Stimulated activated CD8-positive, alpha-beta memory T cell treated with anti-CD3 and anti-CD28 coated beads, Interleukin-4, amount 100 ng/mL, for 1 hour (primary cell): ENCODE results near the gene SIL1.
"Not testable (repeated sequence)": the region's sequence is repeated elsewhere in the genome, so short reads cannot be mapped to it uniquely, and the experiment has no call there.

Experiments
- DNase-seq, 2 donors: peaks; one replicate each; pipeline ENCODE4 v3.0.0-alpha.2; 2020; ENCODE audit warnings: low read depth in 2 of 2, low spot score in 1 of 2

Gene SIL1

DNA sequence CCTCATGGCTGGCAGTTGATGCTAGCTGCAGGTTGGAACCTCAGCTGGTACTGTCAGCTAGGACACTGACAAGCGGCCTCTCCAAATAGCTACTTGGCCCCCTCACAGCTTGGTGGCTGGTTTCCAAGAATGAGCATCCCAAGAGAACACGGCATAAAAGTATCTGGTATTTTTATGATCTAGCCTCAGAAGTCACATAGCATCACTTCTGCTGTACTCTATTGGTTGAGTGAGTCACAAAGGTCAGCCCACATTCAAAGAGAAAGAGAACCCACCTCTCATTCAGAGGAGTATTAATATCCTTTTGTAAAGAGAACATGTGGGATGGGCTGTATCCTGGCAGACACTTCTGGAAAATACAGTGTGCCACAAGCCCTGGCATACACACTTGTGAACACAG, 6.0 kb upstream of the SIL1 start:
- DNase-seq, result no peak

- DNase-seq, result no peak
Observed at GRCh38 chr5:139199321-139199720, 1.2 kb upstream of the SIL1 start.

GRCh38 chr5:139196296-139196956, 1.7 kb downstream of the SIL1 start:
- DNase-seq, result no peak

- no peak for DNase-seq
Observed at GRCh38 chr5:139194486-139194885, 3.7 kb downstream of the SIL1 start.

- DNase-seq, result no peak
Observed at GRCh38 chr5:139193928-139194327, 4.2 kb downstream of the SIL1 start.

DNA sequence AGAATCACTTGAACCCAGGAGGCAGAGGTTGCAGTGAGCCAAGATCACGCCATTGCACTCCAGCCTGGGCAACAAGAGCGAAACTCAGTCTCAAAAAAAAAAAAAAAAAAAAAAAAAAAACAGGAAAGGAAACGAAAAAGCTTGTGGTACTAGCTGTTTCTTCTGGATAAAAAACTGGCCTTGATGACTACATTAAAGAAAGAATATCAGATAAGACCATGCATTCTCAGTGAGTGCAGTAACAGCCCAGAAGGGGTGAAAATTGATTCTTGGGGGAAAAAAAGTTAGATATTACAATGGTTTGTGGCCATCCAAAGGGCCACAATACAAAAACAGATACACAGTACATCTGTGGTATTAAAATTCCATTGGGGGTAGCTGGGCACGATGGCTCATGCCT, 5.3 kb downstream of the SIL1 start:
- DNase-seq, result not testable (repeated sequence)

DNA sequence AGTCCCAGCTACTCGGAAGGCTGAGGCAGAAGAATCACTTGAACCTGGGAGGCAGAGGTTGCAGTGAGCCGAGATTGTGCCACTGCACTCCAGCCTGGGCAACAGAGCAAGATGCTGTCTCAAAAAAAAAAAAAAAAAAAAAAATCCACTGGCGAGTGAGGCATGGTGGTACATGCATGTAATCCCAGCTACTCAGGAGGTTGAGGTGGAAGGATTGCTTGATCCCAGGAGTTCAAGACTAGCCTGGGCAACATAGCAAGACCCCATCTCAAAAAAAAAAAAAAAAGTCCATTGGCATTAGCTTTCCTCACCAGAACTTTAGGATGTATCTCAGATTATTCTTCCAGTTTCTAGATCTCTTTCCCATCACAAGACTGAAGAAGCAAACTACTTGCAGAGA, 6.2 kb downstream of the SIL1 start:
- not testable (repeated sequence) for DNase-seq

GRCh38 chr5:139190125-139190524, 8.0 kb downstream of the SIL1 start:
- DNase-seq, result no peak

- DNase-seq, result no peak
Observed at GRCh38 chr5:139188558-139189270, 9.5 kb downstream of the SIL1 start.

- DNase-seq, result no peak
Observed at GRCh38 chr5:139186752-139187326, 11.3 kb downstream of the SIL1 start.

DNA sequence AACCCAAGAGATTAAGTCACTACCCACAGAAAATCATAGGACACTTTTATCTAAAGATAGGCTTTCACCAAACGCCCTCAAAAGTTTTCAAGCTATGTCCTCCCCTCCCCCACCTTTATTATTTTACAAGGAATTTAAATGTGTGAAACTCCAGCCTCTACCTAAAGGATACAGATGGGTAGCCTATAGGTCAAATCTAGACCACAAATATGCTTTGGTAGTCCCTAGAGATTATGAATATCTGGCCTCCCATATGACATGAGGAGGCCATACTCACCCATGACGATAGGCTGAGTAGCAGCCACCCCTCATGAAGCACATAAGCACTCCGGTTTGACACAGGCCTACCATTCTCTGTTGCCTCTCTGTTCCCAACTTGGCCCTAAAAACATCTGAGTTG, 11.9 kb downstream of the SIL1 start:
- no peak for DNase-seq

DNA sequence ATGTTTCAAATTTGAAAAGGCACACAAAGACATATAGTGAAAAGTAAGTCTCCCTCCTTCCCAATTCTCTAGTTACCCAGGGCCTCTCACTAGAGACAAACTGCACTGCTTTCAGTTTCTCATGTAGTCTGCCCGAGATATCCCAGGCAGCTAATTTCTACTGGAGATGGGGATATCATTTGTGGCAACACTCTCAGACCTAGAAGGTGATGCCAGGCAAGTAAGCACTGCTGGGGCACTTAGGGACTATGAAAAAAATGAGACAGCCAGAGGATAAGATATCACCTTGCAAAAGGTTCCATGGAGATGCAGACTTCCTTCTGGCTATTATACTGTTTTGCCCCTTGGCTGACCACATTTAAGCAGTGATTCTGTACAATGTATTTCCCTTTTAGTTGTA, 12.6 kb downstream of the SIL1 start:
- no peak for DNase-seq

GRCh38 chr5:139183502-139183901, 14.7 kb downstream of the SIL1 start:
- no peak for DNase-seq

GRCh38 chr5:139182528-139183296, 15.5 kb downstream of the SIL1 start:
- DNase-seq, result no peak

DNA sequence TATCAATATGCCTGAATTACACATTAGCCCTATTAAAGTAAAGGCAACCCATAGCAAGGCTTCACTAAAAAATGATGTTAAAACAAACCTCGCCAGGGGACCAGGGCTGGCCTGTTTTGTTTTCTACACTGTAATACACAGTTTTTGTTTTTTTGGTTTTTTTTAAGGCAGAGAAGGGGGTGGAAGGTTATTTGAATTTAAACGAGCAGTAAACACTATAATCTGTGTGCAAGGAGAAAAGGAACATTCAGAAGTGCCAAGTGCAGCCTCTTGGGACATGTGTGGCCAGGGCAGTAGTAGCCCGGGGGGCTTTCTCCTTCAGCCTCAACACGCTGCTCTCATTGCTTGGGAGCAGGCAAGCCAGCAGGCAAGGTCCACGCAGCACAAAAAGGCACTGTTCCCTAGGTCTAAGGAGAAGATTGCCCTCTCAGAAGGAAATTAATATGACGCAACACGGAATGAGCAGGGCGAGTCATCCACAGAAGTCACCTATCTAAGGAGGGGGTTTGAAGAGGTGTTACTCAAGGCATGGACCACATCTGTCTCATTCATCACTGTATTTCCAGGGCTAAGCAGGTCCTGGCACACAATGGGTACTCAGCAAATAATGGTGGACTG, 16.2 kb downstream of the SIL1 start:
- DNase-seq, result no peak

DNA sequence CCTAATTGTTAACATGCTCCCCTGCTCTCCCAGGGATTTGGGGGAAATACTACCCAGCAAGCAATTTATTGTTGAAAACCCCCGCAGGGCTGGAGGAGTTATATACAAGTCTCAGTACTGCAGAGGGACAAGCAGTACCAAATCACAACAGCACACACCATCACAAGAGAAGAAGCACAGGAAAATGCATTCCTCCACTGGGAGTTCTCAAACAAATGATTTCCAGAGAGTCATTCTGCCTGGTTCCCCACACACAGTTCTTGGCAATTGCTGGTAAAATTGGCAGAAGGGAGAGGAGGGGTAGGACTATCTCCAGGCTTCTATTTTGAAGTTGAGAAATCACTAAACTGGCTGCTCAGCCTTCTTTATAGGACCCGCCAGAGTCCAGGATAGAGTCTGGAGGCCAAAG, 16.8 kb downstream of the SIL1 start:
- DNase-seq, result no peak

DNA sequence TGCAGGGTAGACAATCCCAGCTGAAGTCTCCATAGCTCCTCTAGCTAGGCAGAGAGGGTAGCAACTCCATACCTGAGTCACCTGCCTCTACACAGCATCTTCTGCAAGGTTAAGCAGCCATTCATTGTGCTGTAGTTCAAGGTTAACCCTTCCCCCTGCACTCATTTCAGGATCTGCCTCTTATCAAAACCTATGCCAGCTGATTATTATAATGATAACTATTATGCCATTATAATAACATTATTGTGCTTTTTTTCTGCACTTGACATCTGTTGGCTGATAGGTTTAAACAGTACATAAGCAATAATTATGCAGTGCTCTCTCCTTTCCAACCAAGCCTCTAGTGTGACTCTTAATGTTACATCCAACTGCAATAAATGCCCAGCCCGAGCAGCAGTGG, 17.3 kb downstream of the SIL1 start:
- DNase-seq, result no peak

DNA sequence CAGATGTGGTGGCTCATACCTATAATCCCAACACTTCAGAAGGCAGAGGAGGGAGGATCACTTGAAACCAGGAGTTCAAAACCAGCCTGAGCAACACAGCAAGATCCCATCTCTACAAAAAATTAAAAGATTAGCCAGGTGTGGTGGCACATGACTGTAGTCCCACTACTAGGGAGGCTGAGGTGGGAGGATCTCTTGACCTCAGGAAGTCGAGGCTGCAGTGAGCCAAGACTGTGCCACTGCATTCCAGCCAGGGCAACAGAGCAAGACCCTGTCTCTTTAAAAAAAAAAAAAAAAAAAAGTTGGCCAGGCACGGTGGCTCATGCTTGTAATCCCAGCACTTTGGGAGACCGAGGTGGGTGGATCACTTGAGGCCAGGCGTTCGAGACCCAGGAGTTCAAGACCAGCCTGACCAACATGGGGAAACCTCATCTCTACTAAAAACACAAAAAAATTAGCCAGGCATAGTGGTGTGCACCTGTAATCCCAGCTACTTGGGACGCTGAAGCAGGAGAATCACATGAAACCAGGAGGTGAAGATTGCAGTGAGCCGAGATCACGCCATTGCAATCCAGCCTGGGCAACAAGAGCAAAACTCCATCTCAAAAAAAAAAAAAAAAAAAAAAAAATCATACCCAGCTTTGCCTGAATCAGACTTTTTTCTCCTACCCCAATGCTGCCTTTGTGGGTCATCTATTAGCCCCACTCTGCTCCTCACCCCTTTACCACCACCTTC, 18.2 kb downstream of the SIL1 start:
- DNase-seq, result not testable (repeated sequence)

DNA sequence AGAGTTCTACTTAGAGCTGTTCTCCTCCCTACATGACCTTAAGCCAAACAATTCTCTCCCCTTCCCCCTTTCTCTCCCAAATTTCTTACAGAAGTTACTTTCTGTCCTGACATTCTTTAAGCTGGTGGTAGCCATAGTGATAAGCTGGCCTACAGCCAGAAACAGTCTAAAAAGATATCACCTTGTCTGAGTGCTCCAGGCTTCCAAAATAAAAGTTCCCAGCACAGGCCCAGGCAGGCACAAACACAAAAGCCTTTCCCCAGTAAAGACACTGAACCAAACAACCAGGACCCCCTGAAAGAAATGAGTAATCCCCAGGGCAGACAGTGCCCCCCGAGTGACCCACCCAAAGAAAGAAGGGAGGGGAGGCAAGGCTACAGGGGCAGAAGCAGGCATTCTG, 19.2 kb downstream of the SIL1 start:
- DNase-seq, result no peak

DNA sequence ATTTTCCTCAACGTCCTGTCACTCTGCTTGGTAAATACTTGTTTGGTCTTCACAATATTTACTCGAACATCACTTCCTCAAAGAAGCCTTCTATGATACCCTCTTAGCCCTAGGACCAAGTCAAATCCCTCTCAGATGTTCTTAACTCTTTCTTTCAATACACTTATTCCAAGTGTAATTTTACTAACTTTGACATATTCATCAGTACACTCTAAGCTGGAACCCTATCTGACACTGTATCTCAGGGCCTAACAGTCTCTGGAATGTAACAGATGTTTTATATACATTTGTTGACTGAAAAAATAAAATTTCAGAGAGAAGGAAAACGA, 19.6 kb downstream of the SIL1 start:
- no peak for DNase-seq
